SU-DHL-6 (cell line): Measurements from ENCODE around the gene GLRA3.

Source experiments
- H2AFZ ChIP-seq: fragments of 200-600 bp; sonication (generic); 2 replicates; pipeline ENCODE4 v1.6.1; 2014; ENCODE audit warnings: low read depth, mild to moderate bottlenecking, moderate library complexity, mixed read lengths, antibody characterized with exemption, low read length; ENCODE audit not compliant: severe bottlenecking
- H3F3A ChIP-seq: fragments of 200-600 bp; shearing (Covaris generic); 2 replicates; pipeline ENCODE4 v1.6.0; 2016; ENCODE audit warnings: antibody characterized with exemption, mild to moderate bottlenecking; ENCODE audit not compliant: insufficient read depth
- H3K27ac ChIP-seq: fragments of 200-600 bp; sonication (generic); 2 replicates; pipeline ENCODE4 v1.5.1; 2016; ENCODE audit warnings: low read depth, mild to moderate bottlenecking, low read length, moderate library complexity, mixed read lengths
- H3K27me3 ChIP-seq: fragments of 200-600 bp; sonication (generic), shearing (Covaris generic); 2 replicates; pipeline ENCODE4 v1.6.0; 2014; ENCODE audit warnings: mild to moderate bottlenecking, low read length
- H3K36me3 ChIP-seq: fragments of 200-600 bp; sonication (generic); 2 replicates; pipeline ENCODE4 v1.6.1; 2014; ENCODE audit warnings: mild to moderate bottlenecking, low read length, mixed read lengths
- H3K4me2 ChIP-seq: fragments of 300-600, 200-600 bp; shearing (Covaris generic), sonication (generic); 2 replicates; pipeline ENCODE4 v1.6.0; 2014; ENCODE audit warnings: low read length, low read depth, mild to moderate bottlenecking; ENCODE audit not compliant: poor library complexity, severe bottlenecking
- H3K4me3 ChIP-seq: fragments of 200-600 bp; sonication (generic); 2 replicates; pipeline ENCODE4 v1.5.1; 2014; ENCODE audit warnings: antibody characterized with exemption, low read length, mild to moderate bottlenecking, mixed read lengths; ENCODE audit not compliant: insufficient read depth, poor library complexity, severe bottlenecking
- H3K79me2 ChIP-seq: fragments of 200-600 bp; sonication (generic); 2 replicates; pipeline ENCODE4 v1.6.1; 2014; ENCODE audit warnings: mild to moderate bottlenecking, low read length, moderate library complexity; ENCODE audit not compliant: insufficient read depth
- H3K9ac ChIP-seq: fragments of 200-600 bp; sonication (generic); 2 replicates; pipeline ENCODE4 v1.7.0; 2014; ENCODE audit warnings: mild to moderate bottlenecking, low read length
- H3K9me2 ChIP-seq: fragments of 200-600 bp; sonication (generic); replicated peaks from 2 replicates; pipeline ENCODE4 v1.6.1; 2014; ENCODE audit warnings: low read length; ENCODE audit not compliant: insufficient read depth
- H3K9me3 ChIP-seq: fragments of 200-600 bp; sonication (generic); 2 replicates; pipeline ENCODE4 v1.6.1; 2014; ENCODE audit warnings: low read length, mixed read lengths; ENCODE audit not compliant: insufficient read depth
- H4K20me1 ChIP-seq: fragments of 200-600 bp; sonication (generic); 2 replicates; pipeline ENCODE4 v1.6.1; 2014; ENCODE audit warnings: low read depth, mild to moderate bottlenecking, antibody characterized with exemption, low read length, moderate library complexity, mixed read lengths
- EZH2phosphoT487 ChIP-seq: fragments of 200-600 bp; sonication (generic), shearing (Covaris generic); conservative IDR thresholded peaks from 2 replicates; pipeline ENCODE4 v1.6.1; 2018; ENCODE audit warnings: mild to moderate bottlenecking, antibody characterized with exemption, low read length, moderate library complexity, mixed read lengths
- TF ChIP-seq, protein P1 (sequence below): fragments of 200-600 bp; sonication (generic); IDR thresholded peaks from one replicate; pipeline ENCODE4 v1.5.1; 2017; ENCODE audit warnings: antibody characterized with exemption, mild to moderate bottlenecking, low read length, moderate library complexity; ENCODE audit not compliant: insufficient read depth, poor library complexity, severe bottlenecking

Gene GLRA3

DNA sequence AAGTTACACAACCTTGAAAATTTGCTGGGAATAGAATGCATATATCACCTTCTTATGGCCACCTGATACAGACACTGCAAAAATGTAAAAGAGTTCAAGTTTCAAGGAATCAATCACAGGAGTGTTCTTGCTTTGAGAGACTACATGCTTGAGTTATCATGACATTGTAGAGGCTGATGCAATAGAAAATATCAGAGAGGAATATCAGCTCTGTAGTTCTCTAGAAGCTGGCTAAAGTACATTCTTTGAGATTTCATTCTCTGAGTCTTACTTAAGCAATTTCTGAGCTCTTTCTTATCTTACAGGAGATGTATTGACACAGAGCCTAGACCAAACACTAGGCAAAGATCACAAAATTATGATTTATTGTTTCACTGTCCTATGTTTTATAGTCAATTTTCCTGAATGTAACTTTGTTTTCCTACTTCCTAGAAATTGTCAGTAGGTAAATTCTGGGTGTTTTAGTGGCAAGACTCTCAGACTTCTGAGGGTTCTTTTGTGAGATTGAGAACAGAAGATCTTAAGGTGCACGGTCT is 154.7 kb downstream of the GLRA3 start:
- Histone ChIP-seq H2AFZ (no peak overlapping the region), H3K4me2 (no peak overlapping the region), H3K4me3 (no peak overlapping the region), H3F3A (no peaks in the 10 kb centered on the region), H3K27ac (no peak overlapping the region), H3K9ac (no peak overlapping the region), H3K9me3 (no peaks in the 10 kb centered on the region), H3K9me2 (no peaks in the 10 kb centered on the region), H3K36me3 (no peaks in the 10 kb centered on the region), H4K20me1 (no peaks in the 10 kb centered on the region), H3K79me2 (no peaks in the 10 kb centered on the region), H3K27me3 (no peaks in the 10 kb centered on the region)
- TF ChIP-seq, protein P1, sequence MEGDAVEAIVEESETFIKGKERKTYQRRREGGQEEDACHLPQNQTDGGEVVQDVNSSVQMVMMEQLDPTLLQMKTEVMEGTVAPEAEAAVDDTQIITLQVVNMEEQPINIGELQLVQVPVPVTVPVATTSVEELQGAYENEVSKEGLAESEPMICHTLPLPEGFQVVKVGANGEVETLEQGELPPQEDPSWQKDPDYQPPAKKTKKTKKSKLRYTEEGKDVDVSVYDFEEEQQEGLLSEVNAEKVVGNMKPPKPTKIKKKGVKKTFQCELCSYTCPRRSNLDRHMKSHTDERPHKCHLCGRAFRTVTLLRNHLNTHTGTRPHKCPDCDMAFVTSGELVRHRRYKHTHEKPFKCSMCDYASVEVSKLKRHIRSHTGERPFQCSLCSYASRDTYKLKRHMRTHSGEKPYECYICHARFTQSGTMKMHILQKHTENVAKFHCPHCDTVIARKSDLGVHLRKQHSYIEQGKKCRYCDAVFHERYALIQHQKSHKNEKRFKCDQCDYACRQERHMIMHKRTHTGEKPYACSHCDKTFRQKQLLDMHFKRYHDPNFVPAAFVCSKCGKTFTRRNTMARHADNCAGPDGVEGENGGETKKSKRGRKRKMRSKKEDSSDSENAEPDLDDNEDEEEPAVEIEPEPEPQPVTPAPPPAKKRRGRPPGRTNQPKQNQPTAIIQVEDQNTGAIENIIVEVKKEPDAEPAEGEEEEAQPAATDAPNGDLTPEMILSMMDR: no peak
- no peak for TF ChIP-seq EZH2phosphoT487

DNA sequence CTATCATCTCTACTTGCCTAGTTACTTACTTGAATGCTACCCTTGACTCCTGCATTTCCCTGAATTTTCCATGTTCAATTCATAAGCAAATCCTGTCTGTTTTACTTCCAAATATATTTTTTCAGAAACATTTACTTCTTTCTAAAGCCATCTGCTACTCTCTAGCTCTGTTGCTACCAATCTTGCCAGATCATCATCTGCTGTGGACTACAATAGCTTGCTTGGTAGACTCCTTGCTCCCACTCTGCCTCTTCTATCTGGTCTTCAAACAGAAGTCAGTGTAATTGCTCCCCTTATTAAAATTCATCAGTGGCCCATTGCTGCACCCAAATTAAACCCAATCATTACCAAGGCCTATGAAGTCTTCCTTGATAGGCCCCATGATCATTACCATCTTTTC is 155.2 kb downstream of the GLRA3 start:
- H3K4me3 ChIP-seq: no peak overlapping the region
- H3K79me2 ChIP-seq: no peaks in the 10 kb centered on the region
- no peaks in the 10 kb centered on the region for H3K9me3 ChIP-seq
- H3K36me3 ChIP-seq: no peaks in the 10 kb centered on the region
- no peaks in the 10 kb centered on the region for H4K20me1 ChIP-seq
- no peaks in the 10 kb centered on the region for H3K9me2 ChIP-seq
- no peaks in the 10 kb centered on the region for H3F3A ChIP-seq
- no peak overlapping the region for H3K4me2 ChIP-seq
- no peak for TF ChIP-seq EZH2phosphoT487
- TF ChIP-seq, protein P1: no peak
- H2AFZ ChIP-seq: no peak overlapping the region
- H3K27me3 ChIP-seq: no peaks in the 10 kb centered on the region
- H3K27ac ChIP-seq: no peak overlapping the region
- no peak overlapping the region for H3K9ac ChIP-seq

DNA sequence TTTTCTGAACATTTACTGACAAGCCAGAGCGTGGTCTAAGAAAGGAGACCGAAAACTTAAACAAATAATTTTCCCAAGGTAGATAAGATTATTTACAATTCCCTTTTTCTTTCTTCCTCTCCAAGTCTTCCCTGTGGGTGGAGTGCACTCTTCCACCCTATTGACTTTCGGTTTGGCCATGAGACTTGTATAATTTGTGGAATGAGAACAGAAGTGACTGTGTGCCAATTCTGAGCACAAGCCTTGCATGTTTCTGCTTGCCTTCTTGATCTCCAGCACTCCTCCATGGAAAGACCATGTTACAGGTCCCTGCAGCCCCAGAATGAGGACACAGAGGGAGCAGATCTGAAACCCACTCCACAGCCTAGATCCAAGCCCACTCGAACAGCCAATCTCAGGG is 156.8 kb downstream of the GLRA3 start:
- Histone ChIP-seq H3K9me3 (no peaks in the 10 kb centered on the region), H2AFZ (no peak overlapping the region), H3K36me3 (no peaks in the 10 kb centered on the region), H4K20me1 (no peaks in the 10 kb centered on the region), H3K4me3 (no peak overlapping the region), H3F3A (no peaks in the 10 kb centered on the region), H3K4me2 (no peak overlapping the region), H3K9me2 (no peaks in the 10 kb centered on the region), H3K27ac (no peak overlapping the region), H3K27me3 (no peaks in the 10 kb centered on the region), H3K9ac (no peak overlapping the region), H3K79me2 (no peaks in the 10 kb centered on the region)
- no peak for TF ChIP-seq EZH2phosphoT487
- TF ChIP-seq, protein P1: no peak
